CMK (cell line): ENCODE measurements around the gene ABL1.

Source experiments
- DNase-seq: peaks from one replicate; pipeline ENCODE4 v3.0.0-alpha.2; 2010; ENCODE audit warnings: low read depth

ABL1 gene

GRCh38 chr9:130849356-130849755 is 14.3 kb downstream of the ABL1 start:
- no peak for DNase-seq

- DNase-seq, result no peak
These were observed 17.7 kb downstream of the ABL1 start for GRCh38 chr9:130852801-130853200.

- no peak for DNase-seq
These were observed 19.0 kb downstream of the ABL1 start for GRCh38 chr9:130854092-130854491.

GRCh38 chr9:130854835-130855234 is 19.8 kb downstream of the ABL1 start:
- no peak for DNase-seq

GRCh38 chr9:130856474-130856873 is 21.4 kb downstream of the ABL1 start:
- no peak for DNase-seq

- no peak for DNase-seq
These were observed 23.0 kb downstream of the ABL1 start for GRCh38 chr9:130857864-130858738.

- no peak for DNase-seq
These were observed 24.0 kb downstream of the ABL1 start for GRCh38 chr9:130858739-130859705.

GRCh38 chr9:130860458-130861316 is 25.6 kb downstream of the ABL1 start:
- DNase-seq, result no peak

GRCh38 chr9:130861372-130862180 is 26.5 kb downstream of the ABL1 start:
- no peak for DNase-seq

- no peak for DNase-seq
These were observed 27.2 kb downstream of the ABL1 start for GRCh38 chr9:130862217-130862616.

GRCh38 chr9:130862747-130863146 is 27.7 kb downstream of the ABL1 start:
- no peak for DNase-seq

GRCh38 chr9:130864541-130864940 is 29.5 kb downstream of the ABL1 start:
- no peak for DNase-seq

- DNase-seq, result no peak
These were observed 30.9 kb downstream of the ABL1 start for GRCh38 chr9:130865921-130866320.

GRCh38 chr9:130866474-130866965 is 31.5 kb downstream of the ABL1 start:
- peak; percentile 34 for DNase-seq

- DNase-seq, result no peak
These were observed 32.5 kb downstream of the ABL1 start for GRCh38 chr9:130867556-130867955.

GRCh38 chr9:130868230-130868629 is 33.2 kb downstream of the ABL1 start:
- no peak for DNase-seq

GRCh38 chr9:130869250-130869649 is 34.2 kb downstream of the ABL1 start:
- no peak for DNase-seq

GRCh38 chr9:130870491-130871381 is 35.7 kb downstream of the ABL1 start:
- no peak for DNase-seq

- DNase-seq, result no peak
These were observed 36.5 kb downstream of the ABL1 start for GRCh38 chr9:130871395-130872062.
